GM12875 (cell line): ENCODE measurements around the gene APOBEC3B.

Experiments
- H3K4me3 ChIP-seq: one replicate; pipeline ENCODE4 v1.5.1; 2011; ENCODE audit warnings: low read depth, low read length, control low read depth
- CTCF ChIP-seq: IDR thresholded peaks from 2 replicates; pipeline ENCODE4 v1.5.1; 2011; ENCODE audit warnings: low read depth, mild to moderate bottlenecking, control low read depth, inconsistent platforms, low read length, moderate library complexity, borderline replicate concordance; ENCODE audit not compliant: insufficient read depth

APOBEC3B gene

GRCh38 chr22:38981992-38982927, at the start of gene APOBEC3B:
APOBEC3B (plus strand) TSS chr22:38982347; CDS start chr22:38982454, 107 bp downstream.
- no peak for TF ChIP-seq CTCF
- H3K4me3 ChIP-seq = peak within 1 kb of the TSS; percentile 48

GRCh38 chr22:38935023-38935422, 47.1 kb upstream of the APOBEC3B start:
- no peak for TF ChIP-seq CTCF
- H3K4me3 ChIP-seq = no peak overlapping the region

- H3K4me3 ChIP-seq = no peak overlapping the region
- no peak for TF ChIP-seq CTCF
These were observed 46.5 kb upstream of the APOBEC3B start for GRCh38 chr22:38935616-38936015.

GRCh38 chr22:38936562-38936961, 45.6 kb upstream of the APOBEC3B start:
- no peak for TF ChIP-seq CTCF
- H3K4me3 ChIP-seq = no peak overlapping the region

- no peak for TF ChIP-seq CTCF
- H3K4me3 ChIP-seq = no peak overlapping the region
These were observed 45.1 kb upstream of the APOBEC3B start for GRCh38 chr22:38937036-38937435.

- TF ChIP-seq CTCF = no peak
- no peak overlapping the region for H3K4me3 ChIP-seq
These were observed 44.6 kb upstream of the APOBEC3B start for GRCh38 chr22:38937541-38937940.

- TF ChIP-seq CTCF = no peak
- no peak overlapping the region for H3K4me3 ChIP-seq
These were observed 43.9 kb upstream of the APOBEC3B start for GRCh38 chr22:38938221-38938620.
